K562 (cell line): ENCODE results near the gene PRPF6. TPM values are rescaled to one million over a fixed set of nuclear protein-coding genes. Genes with fewer than 3 reads are reported as not detected.
A peak's percentile ranks its signal among the peaks of the same experiment; 100 is the strongest.

ENCODE experiments used
- ATAC-seq: fragments of 200-7000 bp; cut with Tn5 transposase; 3 replicates; pipeline ENCODE4 v1.9.1; 2020; ENCODE audit warnings: moderate library complexity
- BruUV-seq: library from RNA; stranded (reverse); fragments of 400-500 nt; replicated peaks from 2 replicates; lab custom pipeline; 2021; lab: Mats Ljungman, UMichigan
- CTCF ChIA-PET: fragments of 300-600 bp; formaldehyde crosslinking; extraction: SDS; loops from one replicate; lab custom pipeline; 2021; ENCODE audit warnings: low intra/inter-chr PET ratio; lab: Yijun Ruan, JAX
- POLR2A ChIA-PET: fragments of 300-600, 350-650 bp; sonication (Branson Sonifier 250); formaldehyde crosslinking; extraction: SDS; loops from one replicate; lab custom pipeline; 2021; ENCODE audit warnings: antibody characterized with exemption, inconsistent platforms; lab: Yijun Ruan, JAX
- DNase-seq, 4 experiments: peaks; one replicate each; pipeline versions ENCODE4 v3.0.0 to v3.0.0-alpha.2; 2011 to 2018; ENCODE audit warnings: low spot score in 3 of 4, mixed read lengths in 3 of 4; ENCODE audit errors: extremely low read depth in 1 of 4
- FAIRE-seq: peaks from 2 replicates; lab custom pipeline; 2011; peaks lifted over from hg19 to GRCh38; lab: Jason Lieb, UNC
- H2AFZ ChIP-seq: 2 replicates; pipeline ENCODE4 v1.6.0; 2011; ENCODE audit warnings: low read depth, low read length, control low read depth, inconsistent platforms
- H3K27ac ChIP-seq: fragments of 200-600 bp; 3 replicates; pipeline ENCODE4 v1.8.0; 2011; ENCODE audit warnings: low read depth, mild to moderate bottlenecking, control low read depth, inconsistent platforms, low read length, moderate library complexity, mixed read lengths; ENCODE audit errors: extremely low read depth
- H3K27me3 ChIP-seq, 2 experiments: fragments of 300-600 bp in 1 of 2; 2 replicates in 1 of 2; 3 replicates in 1 of 2; pipeline versions ENCODE4 v1.6.0 to v1.8.0; 2011; ENCODE audit warnings: inconsistent platforms in 2 of 2, low read length in 2 of 2, mild to moderate bottlenecking in 1 of 2, mixed read lengths in 1 of 2, moderate library complexity in 1 of 2; ENCODE audit not compliant: control insufficient read depth in 2 of 2, insufficient read depth in 2 of 2
- H3K36me3 ChIP-seq: fragments of 300-600 bp; 3 replicates; pipeline ENCODE4 v1.8.0; 2011; ENCODE audit warnings: mild to moderate bottlenecking, low read length, inconsistent platforms; ENCODE audit not compliant: control insufficient read depth, insufficient read depth
- H3K4me1 ChIP-seq, 2 experiments: fragments of 200-600 bp in 1 of 2; replicated peaks in 1 of 2; 2 replicates in 1 of 2; 3 replicates in 1 of 2; pipeline versions ENCODE4 v1.5.1 to v1.8.0; 2011; ENCODE audit warnings: inconsistent platforms in 2 of 2, low read length in 2 of 2, mild to moderate bottlenecking in 1 of 2, mixed read lengths in 1 of 2, moderate library complexity in 1 of 2; ENCODE audit not compliant: control insufficient read depth in 2 of 2, insufficient read depth in 2 of 2
- H3K4me2 ChIP-seq: 2 replicates; pipeline ENCODE4 v1.6.1; 2011; ENCODE audit warnings: low read length, control low read depth, inconsistent platforms, mixed read lengths; ENCODE audit not compliant: insufficient read depth
- H3K4me3 ChIP-seq: fragments of 200-600 bp; sonication (generic), shearing (Covaris generic); 2 replicates; pipeline ENCODE4 v1.5.1; 2016; ENCODE audit warnings: control low read depth, inconsistent platforms
- H3K79me2 ChIP-seq: fragments of 200-600 bp; 3 replicates; pipeline ENCODE4 v1.8.0; 2011; ENCODE audit warnings: low read length, inconsistent platforms; ENCODE audit not compliant: control insufficient read depth, insufficient read depth
- H3K9ac ChIP-seq, 2 experiments: 2 replicates each; pipeline versions ENCODE4 v1.6.0 to v1.6.1; 2011; ENCODE audit warnings: low read depth in 2 of 2, low read length in 2 of 2, control low read depth in 1 of 2, inconsistent platforms in 1 of 2, mild to moderate bottlenecking in 1 of 2, mixed read lengths in 1 of 2; ENCODE audit not compliant: insufficient read depth in 1 of 2
- H3K9me1 ChIP-seq: one replicate; pipeline ENCODE4 v1.6.0; 2011; ENCODE audit warnings: inconsistent platforms, mild to moderate bottlenecking, low read length, moderate library complexity; ENCODE audit not compliant: control insufficient read depth, insufficient read depth
- H3K9me3 ChIP-seq: replicated peaks from 2 replicates; pipeline ENCODE4 v1.5.1; 2011; ENCODE audit warnings: low read depth, low read length, inconsistent platforms; ENCODE audit not compliant: control insufficient read depth, insufficient read depth
- H4K20me1 ChIP-seq: replicated peaks from 2 replicates; pipeline ENCODE4 v1.6.1; 2011; ENCODE audit warnings: low read length, inconsistent platforms, mixed read lengths; ENCODE audit not compliant: control insufficient read depth, insufficient read depth
- CHD2 ChIP-seq: IDR thresholded peaks from 2 replicates; pipeline ENCODE4 v1.6.1; 2011; ENCODE audit warnings: low read depth, low read length
- EP300 ChIP-seq: IDR thresholded peaks from 2 replicates; pipeline ENCODE4 v1.6.1; 2012; ENCODE audit warnings: low read length, improper control_type of control experiment
- FOS ChIP-seq: IDR thresholded peaks from 3 replicates; pipeline ENCODE4 v1.6.1; 2011; ENCODE audit not compliant: insufficient read length; ENCODE audit errors: extremely low read depth
- GATAD2B ChIP-seq: fragments of 450-650 bp; IDR thresholded peaks from 2 replicates; pipeline ENCODE4 v1.6.1; 2017; ENCODE audit warnings: mild to moderate bottlenecking, borderline replicate concordance
- HNRNPUL1 ChIP-seq: fragments of 200-400 bp; formaldehyde crosslinking; IDR thresholded peaks from 2 replicates; pipeline ENCODE4 v1.6.1; 2017; ENCODE audit warnings: low read length
- MEIS2 ChIP-seq: fragments of 450-650 bp; IDR thresholded peaks from 2 replicates; pipeline ENCODE4 v1.6.1; 2014; ENCODE audit warnings: mild to moderate bottlenecking; ENCODE audit not compliant: partially characterized antibody
- SIN3A ChIP-seq, 2 experiments: fragments of 150-350 bp in 1 of 2; IDR thresholded peaks; 2 replicates each; pipeline ENCODE4 v1.6.1; 2011 to 2016; ENCODE audit warnings: borderline replicate concordance in 2 of 2, low read depth in 2 of 2, low read length in 2 of 2, mild to moderate bottlenecking in 2 of 2, moderate library complexity in 2 of 2; ENCODE audit not compliant: control insufficient read depth in 1 of 2
- STAT5B ChIP-seq: fragments of 250-450 bp; sonication (Bioruptor Pico); IDR thresholded peaks from 2 replicates; pipeline ENCODE4 v1.8.0; 2021; ENCODE audit warnings: mild to moderate bottlenecking, inconsistent platforms
- TGIF2 ChIP-seq: sonication (generic); formaldehyde crosslinking; IDR thresholded peaks from 2 replicates; pipeline ENCODE4 v1.8.1; 2022; ENCODE audit warnings: mild to moderate bottlenecking, missing genetic modification reagents, moderate library complexity
- ZHX1 ChIP-seq: fragments of 150-350 bp; conservative IDR thresholded peaks from 2 replicates; pipeline ENCODE4 v1.6.1; 2014; ENCODE audit warnings: low read length
- ZNF76 ChIP-seq: fragments of 250-450 bp; sonication (Bioruptor Pico); IDR thresholded peaks from 2 replicates; pipeline ENCODE4 v1.4.0; 2020; ENCODE audit warnings: mild to moderate bottlenecking, moderate library complexity, borderline replicate concordance
- WGBS: fragments of 100-300 bp; shearing (Covaris generic); methylation state at CpG from one replicate; pipeline ENCODE4 v1.1.6; 2016; ENCODE audit warnings: low coverage, mixed read lengths; ENCODE audit not compliant: insufficient coverage; ENCODE audit errors: missing lambda C conversion rate; 5-methylcytosine and 5-hydroxymethylcytosine counted together
- in situ Hi-C: fragments of 300-500 bp; cut with MboI; formaldehyde crosslinking; loops from 4 replicates; pipeline ENCODE4 v1.15.0; 2018; ENCODE audit warnings: inconsistent platforms, mixed read lengths
- intact Hi-C: fragments of 100-400 bp; cut with micrococcal nuclease; formaldehyde crosslinking; loops from 2 replicates; pipeline ENCODE4 v1.14.2; 2022
- polyA plus RNA-seq, 8 experiments: library from polyadenylated mRNA; depleted of rRNA in 4 of 8; stranded (reverse) in 5 of 8; unstranded in 3 of 8; fragments of >200 nt; fragmentation: Nextera tagmentation in 2 of 8; fragmentation: Illumina TruSeq in 1 of 8; extraction: Ambion mirVana in 2 of 8; extraction: Trizol in 1 of 8; gene quantifications; 2 replicates each; pipeline versions ENCODE4 v1.2.1 to v1.2.3, GENCODE V29; 2011 to 2014; ENCODE audit warnings: inconsistent platforms in 1 of 8, missing spikeins in 1 of 8
- total RNA-seq, 7 experiments: library from RNA; depleted of rRNA in 6 of 7; stranded (reverse); fragments of >200 nt in 6 of 7; fragmentation: Illumina TruSeq in 2 of 7; extraction: Trizol in 2 of 7; gene quantifications; 2 replicates each; pipeline versions ENCODE4 v1.2.1 to v1.2.3, GENCODE V29; 2011 to 2021; ENCODE audit warnings: low replicate concordance in 1 of 7
- TF ChIP-seq, protein P1 (sequence below): fragments of 250-450 bp; sonication (Bioruptor Pico); IDR thresholded peaks from 2 replicates; pipeline ENCODE4 v1.5.0; 2021; ENCODE audit warnings: mild to moderate bottlenecking, borderline replicate concordance
- TF ChIP-seq, protein P2 (sequence below): fragments of 450-650 bp; IDR thresholded peaks from 2 replicates; pipeline ENCODE4 v1.6.1; 2016
- TF ChIP-seq, protein P3 (sequence below): sonication (generic); formaldehyde crosslinking; IDR thresholded peaks from 2 replicates; pipeline ENCODE4 v1.8.1; 2023; ENCODE audit warnings: mild to moderate bottlenecking, missing genetic modification reagents

Gene PRPF6
- total and polyA plus RNA-seq, 9 of the 15 experiments (the other 6 are each of a cell fraction or from before 2014, with no cell fraction given), result 4.2 to 83.2 (median 59.9) TPM

DNA sequence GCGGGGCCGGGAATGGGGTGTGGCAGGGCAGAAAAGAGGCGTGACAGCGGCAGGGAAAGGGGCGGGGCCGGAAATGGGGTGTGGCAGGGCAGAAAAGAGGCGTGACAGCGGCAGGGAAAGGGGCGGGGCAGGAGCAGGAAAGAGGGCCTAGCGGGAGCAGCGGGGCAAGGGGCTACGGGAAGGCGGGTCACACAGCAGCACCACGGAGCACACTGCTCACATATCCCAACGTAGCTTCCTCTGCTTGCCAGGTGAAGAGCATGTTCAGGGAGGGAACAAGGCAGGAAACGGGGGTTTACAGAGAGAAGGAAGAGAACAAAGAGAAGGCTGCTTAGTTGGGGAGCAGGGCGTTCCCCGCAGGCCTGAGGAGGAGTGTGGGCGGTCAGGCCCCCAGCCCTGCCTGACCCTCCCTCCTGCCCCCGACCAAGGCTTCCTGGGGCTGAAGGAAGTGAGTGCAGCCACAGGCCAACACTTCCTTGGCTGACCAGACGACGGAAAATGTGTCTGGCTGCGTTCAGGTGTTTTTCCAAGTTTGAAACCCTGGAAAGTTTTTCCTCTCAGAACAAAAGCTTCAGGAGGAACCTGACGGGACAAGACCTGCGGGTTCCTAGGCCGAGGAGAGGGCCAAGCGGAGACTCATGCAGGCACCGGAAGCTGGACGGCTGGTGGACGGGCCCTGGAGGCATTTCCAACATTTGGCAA, 38.5 kb upstream of the PRPF6 start:
- H3K27ac ChIP-seq, result peak overlapping the region; percentile 37
- peaks cover 32% of the 10 kb centered on the region for H4K20me1 ChIP-seq
- H3K4me2 ChIP-seq, result peak overlapping the region; percentile 70
- intact Hi-C loops, result no loop called here
- no TSS peak for BruUV-seq
- 42% methylated on average over 21 of the region's 30 CpGs for WGBS
- peaks cover 8 to 78% of the 10 kb centered on the region in 2 experiments; a peak in 3 of 5 replicates for H3K4me1 ChIP-seq
- peaks cover 5% of the 10 kb centered on the region for H3K9me1 ChIP-seq
- peak overlapping the region in 1 of 2 experiments; percentile 85; a peak in 2 of 4 replicates for H3K9ac ChIP-seq
- no peak overlapping the region for H2AFZ ChIP-seq
- H3K9me3 ChIP-seq, result no peaks in the 10 kb centered on the region; the same call in 1 of the 2 replicates
- ChIA-PET POLR2A (no interaction called here), CTCF (no interaction called here)
- H3K36me3 ChIP-seq, result peaks cover 76% of the 10 kb centered on the region; the same call in 2 of the 3 replicates
- in situ Hi-C loops, result no loop called here
- no peak overlapping the region for H3K4me3 ChIP-seq
- DNase-seq, result peak; percentile 77 to 87 (median 80)
- ATAC-seq, result peak; percentile 67
- no peaks in the 10 kb centered on the region for H3K27me3 ChIP-seq
- FAIRE-seq, result peak; percentile 96
- H3K79me2 ChIP-seq, result peaks cover 30% of the 10 kb centered on the region
- TF ChIP-seq ZNF76 (no peak), SIN3A (IDR thresholded peaks at IDR 0.05; ENCODE audit: borderline replicate concordance in 2 of 2, control insufficient read depth in 1 of 2, low read depth in 2 of 2, low read length in 2 of 2) (peak in 1 of 2 experiments; percentile 57; a peak in 2 of 4 replicates), FOS (no peak), HNRNPUL1 (no peak), ZHX1 (no peak), TGIF2 (CRISPR knock-in tag) (no peak), STAT5B (CRISPR knock-in tag) (no peak), MEIS2 (no peak), CHD2 (0 out of 2 replicates have a peak, but pooled peaks have one; percentile 3), EP300 (no peak), GATAD2B (no peak)
- TF ChIP-seq, protein P1, sequence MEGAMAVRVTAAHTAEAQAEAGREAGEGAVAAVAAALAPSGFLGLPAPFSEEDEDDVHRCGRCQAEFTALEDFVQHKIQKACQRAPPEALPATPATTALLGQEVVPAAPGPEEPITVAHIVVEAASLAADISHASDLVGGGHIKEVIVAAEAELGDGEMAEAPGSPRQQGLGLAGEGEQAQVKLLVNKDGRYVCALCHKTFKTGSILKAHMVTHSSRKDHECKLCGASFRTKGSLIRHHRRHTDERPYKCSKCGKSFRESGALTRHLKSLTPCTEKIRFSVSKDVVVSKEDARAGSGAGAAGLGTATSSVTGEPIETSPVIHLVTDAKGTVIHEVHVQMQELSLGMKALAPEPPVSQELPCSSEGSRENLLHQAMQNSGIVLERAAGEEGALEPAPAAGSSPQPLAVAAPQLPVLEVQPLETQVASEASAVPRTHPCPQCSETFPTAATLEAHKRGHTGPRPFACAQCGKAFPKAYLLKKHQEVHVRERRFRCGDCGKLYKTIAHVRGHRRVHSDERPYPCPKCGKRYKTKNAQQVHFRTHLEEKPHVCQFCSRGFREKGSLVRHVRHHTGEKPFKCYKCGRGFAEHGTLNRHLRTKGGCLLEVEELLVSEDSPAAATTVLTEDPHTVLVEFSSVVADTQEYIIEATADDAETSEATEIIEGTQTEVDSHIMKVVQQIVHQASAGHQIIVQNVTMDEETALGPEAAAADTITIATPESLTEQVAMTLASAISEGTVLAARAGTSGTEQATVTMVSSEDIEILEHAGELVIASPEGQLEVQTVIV (CRISPR knock-in tag), result no peak
- TF ChIP-seq, protein P2, sequence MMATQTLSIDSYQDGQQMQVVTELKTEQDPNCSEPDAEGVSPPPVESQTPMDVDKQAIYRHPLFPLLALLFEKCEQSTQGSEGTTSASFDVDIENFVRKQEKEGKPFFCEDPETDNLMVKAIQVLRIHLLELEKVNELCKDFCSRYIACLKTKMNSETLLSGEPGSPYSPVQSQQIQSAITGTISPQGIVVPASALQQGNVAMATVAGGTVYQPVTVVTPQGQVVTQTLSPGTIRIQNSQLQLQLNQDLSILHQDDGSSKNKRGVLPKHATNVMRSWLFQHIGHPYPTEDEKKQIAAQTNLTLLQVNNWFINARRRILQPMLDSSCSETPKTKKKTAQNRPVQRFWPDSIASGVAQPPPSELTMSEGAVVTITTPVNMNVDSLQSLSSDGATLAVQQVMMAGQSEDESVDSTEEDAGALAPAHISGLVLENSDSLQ, result 0 out of 2 replicates have a peak, but pooled peaks have one; percentile 20
- TF ChIP-seq, protein P3, sequence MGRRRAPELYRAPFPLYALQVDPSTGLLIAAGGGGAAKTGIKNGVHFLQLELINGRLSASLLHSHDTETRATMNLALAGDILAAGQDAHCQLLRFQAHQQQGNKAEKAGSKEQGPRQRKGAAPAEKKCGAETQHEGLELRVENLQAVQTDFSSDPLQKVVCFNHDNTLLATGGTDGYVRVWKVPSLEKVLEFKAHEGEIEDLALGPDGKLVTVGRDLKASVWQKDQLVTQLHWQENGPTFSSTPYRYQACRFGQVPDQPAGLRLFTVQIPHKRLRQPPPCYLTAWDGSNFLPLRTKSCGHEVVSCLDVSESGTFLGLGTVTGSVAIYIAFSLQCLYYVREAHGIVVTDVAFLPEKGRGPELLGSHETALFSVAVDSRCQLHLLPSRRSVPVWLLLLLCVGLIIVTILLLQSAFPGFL (CRISPR knock-in tag), result no peak
